Measurements from ENCODE around the gene CRTC3. TPM values are rescaled to one million over a fixed set of nuclear protein-coding genes. Genes with fewer than 3 reads are reported as not detected.

CRTC3 gene
- total and polyA plus RNA-seq, 2 donors (not counting 3 experiments of a cell fraction or from before 2014, with no cell fraction given) = 16.2 to 26.4 TPM

- ChIA-PET CTCF (interaction anchor here (0.6 to 6.3 kb wide), 31 partner anchors 8 to 403 kb away, joined by 3 to 148 read pairs (median 4); partner anchors contain the start of genes IQGAP1 and ZNF774), POLR2A (no interaction called here)
- Histone ChIP-seq H4K20me1 (replicated peaks; ENCODE audit: control insufficient read depth, extremely low read depth, insufficient read depth, low read length) (peaks cover 2% of the 10 kb centered on the region), H3K9ac (replicated peaks; ENCODE audit: extremely low read depth, insufficient read depth, low read length) (no peak overlapping the region), H3K9me3 (replicated peaks; ENCODE audit: control insufficient read depth, insufficient read depth, low read length) (no peaks in the 10 kb centered on the region), H3K4me1 (ENCODE audit: control insufficient read depth, extremely low read depth, insufficient read depth, low read length) (peaks cover 11% of the 10 kb centered on the region), H3K79me2 (ENCODE audit: control insufficient read depth, insufficient read depth, low read length) (no peaks in the 10 kb centered on the region), H3K27ac (ENCODE audit: insufficient read depth, low read depth, low read length) (no peak overlapping the region), H3K9me1 (replicated peaks; ENCODE audit: control insufficient read depth, extremely low read depth, insufficient read depth, low read length) (no peaks in the 10 kb centered on the region), H3K36me3 (ENCODE audit: control insufficient read depth in 2 of 2, extremely low read depth in 1 of 2, insufficient read depth in 2 of 2, low read length in 2 of 2) (peaks cover 21 to 48% of the 10 kb centered on the region in 2 experiments), H3K4me2 (ENCODE audit: insufficient read depth, low read length) (no peak overlapping the region), H3K4me3 (replicated peaks in 1 of 3; ENCODE audit: insufficient read depth in 1 of 3, low read depth in 1 of 3, low read length in 3 of 3) (no peak overlapping the region), H2AFZ (ENCODE audit: low read depth, low read length) (no peak overlapping the region), H3K27me3 (ENCODE audit: control insufficient read depth in 2 of 2, insufficient read depth in 2 of 2, low read length in 2 of 2) (no peaks in the 10 kb centered on the region)
- peak; percentile 78 for DNase-seq (ENCODE audit: low read depth, low spot score)
- no TSS peak for BruUV-seq (replicated peaks)
- intact Hi-C loops (cut with micrococcal nuclease) (loop anchor here (1.0 kb wide), 3 partner anchors 120 to 189 kb away; no protein-coding TSS in a partner anchor), dilution Hi-C loops (cut with MboI; ENCODE audit: extremely low pct_ligation_motif_present, low sequenced_read_pairs) (no loop called here)
- FAIRE-seq = peak; percentile 72
- TF ChIP-seq POLR2A (IDR thresholded peaks at IDR 0.05; ENCODE audit: low read depth, low read length) (no peak), CTCF (IDR thresholded peaks at IDR 0.05; ENCODE audit: extremely low read depth in 1 of 2, insufficient read depth in 1 of 2, low read depth in 1 of 2, low read length in 2 of 2) (peak; percentile 47 to 67)
Observed at GRCh38 chr15:90482124-90483011, 47.4 kb upstream of the CRTC3 start.

- Histone ChIP-seq H3K4me3 (replicated peaks in 1 of 3; ENCODE audit: insufficient read depth in 1 of 3, low read depth in 1 of 3, low read length in 3 of 3) (no peak overlapping the region), H3K36me3 (ENCODE audit: control insufficient read depth in 2 of 2, extremely low read depth in 1 of 2, insufficient read depth in 2 of 2, low read length in 2 of 2) (peaks cover 23 to 49% of the 10 kb centered on the region in 2 experiments), H3K27me3 (ENCODE audit: control insufficient read depth in 2 of 2, insufficient read depth in 2 of 2, low read length in 2 of 2) (no peaks in the 10 kb centered on the region), H2AFZ (ENCODE audit: low read depth, low read length) (no peak overlapping the region), H3K9ac (replicated peaks; ENCODE audit: extremely low read depth, insufficient read depth, low read length) (no peak overlapping the region), H3K4me2 (ENCODE audit: insufficient read depth, low read length) (no peak overlapping the region), H3K27ac (ENCODE audit: insufficient read depth, low read depth, low read length) (no peak overlapping the region), H3K79me2 (ENCODE audit: control insufficient read depth, insufficient read depth, low read length) (no peaks in the 10 kb centered on the region), H3K9me3 (replicated peaks; ENCODE audit: control insufficient read depth, insufficient read depth, low read length) (no peaks in the 10 kb centered on the region), H3K9me1 (replicated peaks; ENCODE audit: control insufficient read depth, extremely low read depth, insufficient read depth, low read length) (no peaks in the 10 kb centered on the region), H3K4me1 (ENCODE audit: control insufficient read depth, extremely low read depth, insufficient read depth, low read length) (peaks cover 11% of the 10 kb centered on the region), H4K20me1 (replicated peaks; ENCODE audit: control insufficient read depth, extremely low read depth, insufficient read depth, low read length) (peaks cover 2% of the 10 kb centered on the region)
- CTCF ChIA-PET = interaction anchor here (0.6 to 6.3 kb wide), 25 partner anchors 9 to 403 kb away, joined by 3 to 148 read pairs (median 4); partner anchors contain the start of genes IQGAP1 and ZNF774
- BruUV-seq (replicated peaks) = no TSS peak
- no peak for DNase-seq (ENCODE audit: low read depth, low spot score)
- no peak for FAIRE-seq
- POLR2A ChIA-PET = no interaction called here
- intact Hi-C loops (cut with micrococcal nuclease) = no loop called here
- TF ChIP-seq MYC (IDR thresholded peaks at IDR 0.05; ENCODE audit: low read depth, low read length) = no peak
- dilution Hi-C loops (cut with MboI; ENCODE audit: extremely low pct_ligation_motif_present, low sequenced_read_pairs) = no loop called here
Observed at GRCh38 chr15:90483012-90483307, 46.8 kb upstream of the CRTC3 start.
